ENCODE results near the gene ZNF230. TPM values are rescaled to one million over a fixed set of nuclear protein-coding genes. Genes with fewer than 3 reads are reported as not detected.

The ZNF230 gene
- total and polyA plus RNA-seq, 9 of the 15 experiments (the other 6 are each of a cell fraction or from before 2014, with no cell fraction given): 1.3 to 4.0 (median 2.2) TPM

- no peak for TF ChIP-seq AFF4 (CRISPR knock-in tag; IDR thresholded peaks at IDR 0.05)
- no peak for TF ChIP-seq ADNP (tag; IDR thresholded peaks at IDR 0.05)
- no peak for TF ChIP-seq DPF2 (IDR thresholded peaks at IDR 0.05)
- no peak for TF ChIP-seq GABPB2 (CRISPR knock-in tag; conservative IDR thresholded peaks at IDR 0.05)
- TF ChIP-seq FOSL1 (tag; conservative IDR thresholded peaks at IDR 0.05): peak; percentile 71
- TF ChIP-seq MTF1 (CRISPR knock-in tag; IDR thresholded peaks at IDR 0.05; ENCODE audit: borderline replicate concordance): no peak
- TF ChIP-seq TFAP4 (CRISPR knock-in tag; IDR thresholded peaks at IDR 0.05; ENCODE audit: borderline replicate concordance): peak; percentile 30; the same call in 1 of the 2 replicates
- no peak for TF ChIP-seq YY1 (IDR thresholded peaks at IDR 0.05; ENCODE audit: borderline replicate concordance in 1 of 3, control insufficient read depth in 1 of 3, extremely low read depth in 1 of 3, insufficient read depth in 3 of 3, insufficient read length in 1 of 3, insufficient replicate concordance in 2 of 3, low read depth in 1 of 3, low read length in 2 of 3)
- peak; percentile 57 for TF ChIP-seq POLR2B (IDR thresholded peaks at IDR 0.05; ENCODE audit: low read depth, partially characterized antibody)
- TF ChIP-seq ZNF518B (CRISPR knock-in tag; IDR thresholded peaks at IDR 0.05): no peak
- TF ChIP-seq RBBP5 (IDR thresholded peaks at IDR 0.05; ENCODE audit: borderline replicate concordance, insufficient read depth, low read length, poor library complexity, severe bottlenecking): peak; percentile 45
- TF ChIP-seq CREB1 (IDR thresholded peaks at IDR 0.05): peak; percentile 85
- peak; percentile 76; the same call in 1 of the 2 replicates for TF ChIP-seq CREB1 (CRISPR knock-in tag; IDR thresholded peaks at IDR 0.05)
- TF ChIP-seq MNT (conservative IDR thresholded peaks at IDR 0.05): peak in 1 of 2 experiments; percentile 41; a peak in 1 of 4 replicates
- TF ChIP-seq ZNF263 (CRISPR knock-in tag; IDR thresholded peaks at IDR 0.05; ENCODE audit: borderline replicate concordance): 0 out of 2 replicates have a peak, but pooled peaks have one; percentile 20
These were observed 22.6 kb downstream of the ZNF230 start, which contains the start of gene ZNF222 (continued) for GRCh38 chr19:44025217-44025936.

All from K562 (cell line).